Measurements from ENCODE around the gene ROR2.

DNA sequence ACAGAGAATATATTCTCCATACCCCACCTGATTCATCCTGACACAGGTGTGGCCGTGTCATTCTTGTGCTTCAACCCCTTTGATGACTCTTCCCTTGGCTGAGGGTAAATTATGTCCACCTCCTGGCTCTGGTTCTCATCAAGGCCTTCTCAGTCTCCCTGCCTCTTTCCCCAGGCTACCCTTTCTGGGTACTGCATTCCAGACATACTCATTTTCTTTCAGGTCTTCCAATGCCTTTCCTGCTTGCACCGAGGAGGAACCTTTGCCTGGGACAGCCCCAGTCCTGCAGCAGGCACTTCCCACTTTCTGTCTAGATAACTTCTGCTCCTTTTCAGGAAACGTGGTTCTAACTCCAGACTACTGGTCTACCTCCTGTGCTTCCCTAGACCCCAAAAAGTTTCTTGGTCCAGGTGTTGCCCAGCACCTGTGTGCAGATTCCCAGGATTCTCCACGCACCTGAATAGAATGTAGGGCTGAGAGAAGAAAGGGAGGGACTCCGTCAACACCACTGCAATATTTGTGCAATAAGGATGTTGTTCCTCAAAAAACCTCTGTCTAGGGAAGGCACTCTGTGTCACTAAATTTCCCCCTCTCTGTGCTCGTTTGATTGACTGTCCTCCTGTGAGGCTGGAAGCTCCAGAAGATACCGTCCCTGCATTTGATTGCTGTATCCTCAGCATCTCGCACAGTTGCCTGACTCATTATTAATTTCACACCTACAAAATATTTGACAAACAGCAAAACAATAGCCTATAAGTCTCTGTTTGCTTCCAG is 271.0 kb downstream of the ROR2 start:
- TF ChIP-seq, protein P1, sequence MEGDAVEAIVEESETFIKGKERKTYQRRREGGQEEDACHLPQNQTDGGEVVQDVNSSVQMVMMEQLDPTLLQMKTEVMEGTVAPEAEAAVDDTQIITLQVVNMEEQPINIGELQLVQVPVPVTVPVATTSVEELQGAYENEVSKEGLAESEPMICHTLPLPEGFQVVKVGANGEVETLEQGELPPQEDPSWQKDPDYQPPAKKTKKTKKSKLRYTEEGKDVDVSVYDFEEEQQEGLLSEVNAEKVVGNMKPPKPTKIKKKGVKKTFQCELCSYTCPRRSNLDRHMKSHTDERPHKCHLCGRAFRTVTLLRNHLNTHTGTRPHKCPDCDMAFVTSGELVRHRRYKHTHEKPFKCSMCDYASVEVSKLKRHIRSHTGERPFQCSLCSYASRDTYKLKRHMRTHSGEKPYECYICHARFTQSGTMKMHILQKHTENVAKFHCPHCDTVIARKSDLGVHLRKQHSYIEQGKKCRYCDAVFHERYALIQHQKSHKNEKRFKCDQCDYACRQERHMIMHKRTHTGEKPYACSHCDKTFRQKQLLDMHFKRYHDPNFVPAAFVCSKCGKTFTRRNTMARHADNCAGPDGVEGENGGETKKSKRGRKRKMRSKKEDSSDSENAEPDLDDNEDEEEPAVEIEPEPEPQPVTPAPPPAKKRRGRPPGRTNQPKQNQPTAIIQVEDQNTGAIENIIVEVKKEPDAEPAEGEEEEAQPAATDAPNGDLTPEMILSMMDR (IDR thresholded peaks at IDR 0.05), result no peak
- TF ChIP-seq POLR2A (IDR thresholded peaks at IDR 0.05), result no peak

Measured in uterus (tissue), 2 donors.